ENCODE data around the gene SNX10.

Gene SNX10

DNA sequence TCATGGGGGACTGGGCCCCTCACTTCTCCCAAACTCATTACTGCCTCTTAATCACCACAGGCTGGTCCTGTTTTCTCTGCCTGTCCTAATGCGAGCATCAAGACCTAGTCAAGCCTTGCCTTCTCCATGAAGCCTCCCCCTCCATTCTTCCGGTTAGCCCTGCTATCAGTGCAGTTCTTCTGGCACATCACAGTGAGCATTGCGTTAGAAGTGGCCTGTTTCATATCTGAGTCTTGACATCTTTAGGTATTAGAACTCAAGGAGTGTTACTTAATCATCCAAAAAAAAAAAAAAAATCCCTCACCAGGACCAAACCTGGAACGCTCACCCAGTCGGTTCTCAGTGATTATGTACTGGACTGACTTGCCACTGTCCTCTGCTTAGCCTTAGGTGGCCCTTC, 17.4 kb downstream of the SNX10 start:
- H3K4me1 ChIP-seq (ENCODE audit: control insufficient read depth in 5 of 5, insufficient read depth in 5 of 5, low read length in 5 of 5) = peaks cover 4 to 33% (median 20%) of the 10 kb centered on the region in 5 donors
- no peaks in the 10 kb centered on the region for H3K36me3 ChIP-seq (ENCODE audit: control insufficient read depth in 5 of 5, insufficient read depth in 5 of 5, low read length in 5 of 5)
- no peak overlapping the region for H3K27ac ChIP-seq (ENCODE audit: low read depth, low read length)
- no peak overlapping the region for H3K4me3 ChIP-seq (ENCODE audit: low read depth in 1 of 5, low read length in 5 of 5)
- H3K9ac ChIP-seq (ENCODE audit: low read length in 5 of 5) = no peak overlapping the region
- no peaks in the 10 kb centered on the region for H3K27me3 ChIP-seq (ENCODE audit: control insufficient read depth in 5 of 5, insufficient read depth in 4 of 5, low read length in 5 of 5)
- no peaks in the 10 kb centered on the region for H3K9me3 ChIP-seq (ENCODE audit: control insufficient read depth in 5 of 5, low read length in 5 of 5)

- Histone ChIP-seq H3K4me3 (ENCODE audit: low read depth in 1 of 5, low read length in 5 of 5) (no peak overlapping the region), H3K27me3 (ENCODE audit: control insufficient read depth in 5 of 5, insufficient read depth in 4 of 5, low read length in 5 of 5) (no peaks in the 10 kb centered on the region), H3K36me3 (ENCODE audit: control insufficient read depth in 5 of 5, insufficient read depth in 5 of 5, low read length in 5 of 5) (no peaks in the 10 kb centered on the region), H3K4me1 (ENCODE audit: control insufficient read depth in 5 of 5, insufficient read depth in 5 of 5, low read length in 5 of 5) (peaks cover 1 to 22% (median 17%) of the 10 kb centered on the region in 5 donors), H3K9me3 (ENCODE audit: control insufficient read depth in 5 of 5, low read length in 5 of 5) (no peaks in the 10 kb centered on the region), H3K27ac (ENCODE audit: low read depth, low read length) (no peak overlapping the region), H3K9ac (ENCODE audit: low read length in 5 of 5) (no peak overlapping the region)
Observed at GRCh38 chr7:26311798-26312197, 20.1 kb downstream of the SNX10 start.

- Histone ChIP-seq H3K36me3 (ENCODE audit: control insufficient read depth in 5 of 5, insufficient read depth in 5 of 5, low read length in 5 of 5) (no peaks in the 10 kb centered on the region), H3K9me3 (ENCODE audit: control insufficient read depth in 5 of 5, low read length in 5 of 5) (no peaks in the 10 kb centered on the region), H3K9ac (ENCODE audit: low read length in 5 of 5) (no peak overlapping the region), H3K4me1 (ENCODE audit: control insufficient read depth in 5 of 5, insufficient read depth in 5 of 5, low read length in 5 of 5) (peaks cover 0 to 8% (median 4%) of the 10 kb centered on the region in 5 donors), H3K27me3 (ENCODE audit: control insufficient read depth in 5 of 5, insufficient read depth in 4 of 5, low read length in 5 of 5) (no peaks in the 10 kb centered on the region), H3K27ac (ENCODE audit: low read depth, low read length) (no peak overlapping the region), H3K4me3 (ENCODE audit: low read depth in 1 of 5, low read length in 5 of 5) (no peak overlapping the region)
Observed at GRCh38 chr7:26317211-26317610, 25.5 kb downstream of the SNX10 start.

DNA sequence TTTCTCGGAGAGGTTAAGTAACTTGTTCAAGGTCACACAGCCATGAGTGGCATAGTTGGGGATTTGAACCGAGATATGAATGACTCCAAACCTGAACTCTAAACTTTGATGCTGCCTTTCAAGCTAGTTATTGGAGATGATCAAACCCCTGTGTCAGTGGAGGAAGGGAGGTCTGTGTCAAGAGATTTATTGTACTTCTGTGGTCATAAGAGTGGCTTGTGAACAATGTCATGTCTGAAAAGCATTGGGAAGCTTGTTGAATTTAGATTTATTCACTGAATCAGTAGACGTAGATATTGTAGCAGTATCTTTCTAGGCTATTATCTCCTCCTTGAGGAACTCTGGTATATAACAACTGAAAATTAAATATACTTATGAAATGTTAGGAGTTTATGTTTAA, 27.3 kb downstream of the SNX10 start:
- Histone ChIP-seq H3K9ac (ENCODE audit: low read length in 5 of 5) (no peak overlapping the region), H3K36me3 (ENCODE audit: control insufficient read depth in 5 of 5, insufficient read depth in 5 of 5, low read length in 5 of 5) (no peaks in the 10 kb centered on the region), H3K4me1 (ENCODE audit: control insufficient read depth in 5 of 5, insufficient read depth in 5 of 5, low read length in 5 of 5) (peaks cover 0 to 4% (median 3%) of the 10 kb centered on the region in 5 donors), H3K9me3 (ENCODE audit: control insufficient read depth in 5 of 5, low read length in 5 of 5) (no peaks in the 10 kb centered on the region), H3K27ac (ENCODE audit: low read depth, low read length) (no peak overlapping the region), H3K27me3 (ENCODE audit: control insufficient read depth in 5 of 5, insufficient read depth in 4 of 5, low read length in 5 of 5) (no peaks in the 10 kb centered on the region), H3K4me3 (ENCODE audit: low read depth in 1 of 5, low read length in 5 of 5) (no peak overlapping the region)

DNA sequence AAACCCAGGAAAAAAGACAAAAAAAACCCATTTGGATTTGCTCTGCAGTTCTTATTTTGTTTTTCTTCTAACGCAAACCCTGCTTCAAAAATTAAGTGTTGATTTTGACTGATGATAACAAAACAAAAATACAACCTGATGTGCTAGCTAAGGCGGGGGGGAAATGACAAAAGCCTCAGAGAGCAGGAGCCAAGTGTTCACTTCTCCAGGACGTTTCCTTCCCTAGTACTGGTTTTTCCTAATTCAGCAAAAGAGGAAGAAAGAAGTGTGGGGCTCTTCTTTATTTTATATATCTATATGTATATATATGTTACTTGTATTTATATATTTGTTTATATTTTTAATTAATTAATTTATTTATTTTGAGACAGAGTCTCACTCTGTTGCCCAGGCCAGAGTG, 28.0 kb downstream of the SNX10 start:
- Histone ChIP-seq H3K4me1 (ENCODE audit: control insufficient read depth in 5 of 5, insufficient read depth in 5 of 5, low read length in 5 of 5) (peaks cover 0 to 4% (median under 1%) of the 10 kb centered on the region in 5 donors), H3K27ac (ENCODE audit: low read depth, low read length) (no peak overlapping the region), H3K36me3 (ENCODE audit: control insufficient read depth in 5 of 5, insufficient read depth in 5 of 5, low read length in 5 of 5) (no peaks in the 10 kb centered on the region), H3K4me3 (ENCODE audit: low read depth in 1 of 5, low read length in 5 of 5) (no peak overlapping the region), H3K27me3 (ENCODE audit: control insufficient read depth in 5 of 5, insufficient read depth in 4 of 5, low read length in 5 of 5) (no peaks in the 10 kb centered on the region), H3K9ac (ENCODE audit: low read length in 5 of 5) (no peak overlapping the region), H3K9me3 (ENCODE audit: control insufficient read depth in 5 of 5, low read length in 5 of 5) (no peaks in the 10 kb centered on the region)

- no peaks in the 10 kb centered on the region for H3K27me3 ChIP-seq (ENCODE audit: control insufficient read depth in 5 of 5, insufficient read depth in 4 of 5, low read length in 5 of 5)
- H3K27ac ChIP-seq (ENCODE audit: low read depth, low read length) = no peak overlapping the region
- H3K36me3 ChIP-seq (ENCODE audit: control insufficient read depth in 5 of 5, insufficient read depth in 5 of 5, low read length in 5 of 5) = no peaks in the 10 kb centered on the region
- H3K9me3 ChIP-seq (ENCODE audit: control insufficient read depth in 5 of 5, low read length in 5 of 5) = no peaks in the 10 kb centered on the region
- H3K4me1 ChIP-seq (ENCODE audit: control insufficient read depth in 5 of 5, insufficient read depth in 5 of 5, low read length in 5 of 5) = peaks cover 0 to 4% (median 0%) of the 10 kb centered on the region in 5 donors
- H3K9ac ChIP-seq (ENCODE audit: low read length in 5 of 5) = no peak overlapping the region
- no peak overlapping the region for H3K4me3 ChIP-seq (ENCODE audit: low read depth in 1 of 5, low read length in 5 of 5)
Observed at GRCh38 chr7:26320878-26321277, 29.2 kb downstream of the SNX10 start.

GRCh38 chr7:26321435-26321834, 29.8 kb downstream of the SNX10 start:
- Histone ChIP-seq H3K36me3 (ENCODE audit: control insufficient read depth in 5 of 5, insufficient read depth in 5 of 5, low read length in 5 of 5) (no peaks in the 10 kb centered on the region), H3K27me3 (ENCODE audit: control insufficient read depth in 5 of 5, insufficient read depth in 4 of 5, low read length in 5 of 5) (no peaks in the 10 kb centered on the region), H3K27ac (ENCODE audit: low read depth, low read length) (no peak overlapping the region), H3K4me1 (ENCODE audit: control insufficient read depth in 5 of 5, insufficient read depth in 5 of 5, low read length in 5 of 5) (peaks cover 0 to 4% (median 0%) of the 10 kb centered on the region in 5 donors), H3K9ac (ENCODE audit: low read length in 5 of 5) (no peak overlapping the region), H3K9me3 (ENCODE audit: control insufficient read depth in 5 of 5, low read length in 5 of 5) (no peaks in the 10 kb centered on the region), H3K4me3 (ENCODE audit: low read depth in 1 of 5, low read length in 5 of 5) (no peak overlapping the region)

GRCh38 chr7:26326211-26326610, 34.5 kb downstream of the SNX10 start:
- H3K4me1 ChIP-seq (ENCODE audit: control insufficient read depth in 5 of 5, insufficient read depth in 5 of 5, low read length in 5 of 5) = no peaks in the 10 kb centered on the region
- H3K36me3 ChIP-seq (ENCODE audit: control insufficient read depth in 5 of 5, insufficient read depth in 5 of 5, low read length in 5 of 5) = no peaks in the 10 kb centered on the region
- no peaks in the 10 kb centered on the region for H3K9me3 ChIP-seq (ENCODE audit: control insufficient read depth in 5 of 5, low read length in 5 of 5)
- H3K4me3 ChIP-seq (ENCODE audit: low read depth in 1 of 5, low read length in 5 of 5) = no peak overlapping the region
- no peak overlapping the region for H3K27ac ChIP-seq (ENCODE audit: low read depth, low read length)
- H3K9ac ChIP-seq (ENCODE audit: low read length in 5 of 5) = no peak overlapping the region
- no peaks in the 10 kb centered on the region for H3K27me3 ChIP-seq (ENCODE audit: control insufficient read depth in 5 of 5, insufficient read depth in 4 of 5, low read length in 5 of 5)

- Histone ChIP-seq H3K4me1 (ENCODE audit: control insufficient read depth in 5 of 5, insufficient read depth in 5 of 5, low read length in 5 of 5) (no peaks in the 10 kb centered on the region), H3K36me3 (ENCODE audit: control insufficient read depth in 5 of 5, insufficient read depth in 5 of 5, low read length in 5 of 5) (no peaks in the 10 kb centered on the region), H3K9me3 (ENCODE audit: control insufficient read depth in 5 of 5, low read length in 5 of 5) (no peaks in the 10 kb centered on the region), H3K4me3 (ENCODE audit: low read depth in 1 of 5, low read length in 5 of 5) (no peak overlapping the region), H3K27me3 (ENCODE audit: control insufficient read depth in 5 of 5, insufficient read depth in 4 of 5, low read length in 5 of 5) (no peaks in the 10 kb centered on the region), H3K9ac (ENCODE audit: low read length in 5 of 5) (no peak overlapping the region), H3K27ac (ENCODE audit: low read depth, low read length) (no peak overlapping the region)
Observed at GRCh38 chr7:26328498-26329390, 37.1 kb downstream of the SNX10 start.

- Histone ChIP-seq H3K9ac (ENCODE audit: low read length in 5 of 5) (no peak overlapping the region), H3K9me3 (ENCODE audit: control insufficient read depth in 5 of 5, low read length in 5 of 5) (no peaks in the 10 kb centered on the region), H3K4me3 (ENCODE audit: low read depth in 1 of 5, low read length in 5 of 5) (no peak overlapping the region), H3K27me3 (ENCODE audit: control insufficient read depth in 5 of 5, insufficient read depth in 4 of 5, low read length in 5 of 5) (no peaks in the 10 kb centered on the region), H3K27ac (ENCODE audit: low read depth, low read length) (no peak overlapping the region), H3K4me1 (ENCODE audit: control insufficient read depth in 5 of 5, insufficient read depth in 5 of 5, low read length in 5 of 5) (no peaks in the 10 kb centered on the region), H3K36me3 (ENCODE audit: control insufficient read depth in 5 of 5, insufficient read depth in 5 of 5, low read length in 5 of 5) (no peaks in the 10 kb centered on the region)
Observed at GRCh38 chr7:26329520-26330255, 38.0 kb downstream of the SNX10 start.

All from subcutaneous abdominal adipose tissue (tissue), 5 donors.